ENCODE results near the gene CDH18. TPM values are rescaled to one million over a fixed set of nuclear protein-coding genes. Genes with fewer than 3 reads are reported as not detected.

The CDH18 gene
- total and polyA plus RNA-seq, 2 donors (not counting 3 experiments of a cell fraction or from before 2014, with no cell fraction given): 0.06 TPM; not detected in 1

DNA sequence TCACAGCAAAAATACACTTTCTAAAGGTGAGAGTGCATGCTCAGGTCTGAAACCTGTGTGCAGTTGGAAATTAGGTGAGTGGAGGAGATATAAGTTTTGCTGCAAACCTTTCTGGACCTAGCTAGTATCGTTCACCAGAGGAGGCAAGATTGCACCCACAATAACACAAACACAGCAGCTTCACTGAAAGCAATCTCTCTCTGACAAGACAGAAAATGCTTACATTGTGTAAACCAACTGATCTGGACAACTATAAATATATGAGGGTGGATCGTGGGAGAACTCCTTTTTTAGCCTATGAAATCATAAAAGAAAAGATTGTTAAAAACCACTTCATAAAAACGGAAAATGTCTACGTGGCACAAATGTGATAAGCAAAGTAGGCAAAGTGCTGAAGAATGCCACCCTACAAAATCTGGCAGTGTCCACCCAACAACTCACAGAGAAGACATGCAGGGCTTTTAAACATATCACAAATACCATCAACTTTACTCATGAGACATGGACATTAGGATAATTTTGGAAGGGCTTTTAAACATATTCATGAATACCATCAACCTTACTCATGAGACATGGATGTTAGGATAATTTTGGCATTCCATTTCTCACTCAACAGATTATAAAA is 134.3 kb downstream of the CDH18 start:
- BruUV-seq (replicated peaks): no TSS peak
- intact Hi-C loops (cut with micrococcal nuclease) (no loop called here), dilution Hi-C loops (cut with MboI; ENCODE audit: extremely low pct_ligation_motif_present, low sequenced_read_pairs) (no loop called here)
- Histone ChIP-seq H3K27ac (ENCODE audit: insufficient read depth, low read depth, low read length) (no peak overlapping the region), H3K9me1 (replicated peaks; ENCODE audit: control insufficient read depth, extremely low read depth, insufficient read depth, low read length) (no peaks in the 10 kb centered on the region), H3K79me2 (ENCODE audit: control insufficient read depth, insufficient read depth, low read length) (no peaks in the 10 kb centered on the region), H3K9ac (replicated peaks; ENCODE audit: extremely low read depth, insufficient read depth, low read length) (no peak overlapping the region), H3K4me1 (ENCODE audit: control insufficient read depth, extremely low read depth, insufficient read depth, low read length) (no peaks in the 10 kb centered on the region), H3K36me3 (ENCODE audit: control insufficient read depth in 2 of 2, extremely low read depth in 1 of 2, insufficient read depth in 2 of 2, low read length in 2 of 2) (no peaks in the 10 kb centered on the region), H3K9me3 (replicated peaks; ENCODE audit: control insufficient read depth, insufficient read depth, low read length) (no peaks in the 10 kb centered on the region), H2AFZ (ENCODE audit: low read depth, low read length) (no peak overlapping the region), H3K4me2 (ENCODE audit: insufficient read depth, low read length) (no peak overlapping the region), H4K20me1 (replicated peaks; ENCODE audit: control insufficient read depth, extremely low read depth, insufficient read depth, low read length) (no peaks in the 10 kb centered on the region), H3K27me3 (ENCODE audit: control insufficient read depth in 2 of 2, insufficient read depth in 2 of 2, low read length in 2 of 2) (no peaks in the 10 kb centered on the region), H3K4me3 (replicated peaks in 1 of 3; ENCODE audit: insufficient read depth in 1 of 3, low read depth in 1 of 3, low read length in 3 of 3) (no peak overlapping the region)
- ChIA-PET CTCF (no interaction called here), POLR2A (no interaction called here)
- FAIRE-seq (no peak), DNase-seq (ENCODE audit: low read depth, low spot score) (no peak)
- no peak for TF ChIP-seq MYC (IDR thresholded peaks at IDR 0.05; ENCODE audit: low read depth, low read length)
- TF ChIP-seq FOS (IDR thresholded peaks at IDR 0.05; ENCODE audit: borderline replicate concordance, insufficient read depth, low read length): no peak
- TF ChIP-seq POLR2AphosphoS5 (IDR thresholded peaks at IDR 0.05; ENCODE audit: insufficient read depth, low read depth, low read length): no peak
- TF ChIP-seq, protein P1, sequence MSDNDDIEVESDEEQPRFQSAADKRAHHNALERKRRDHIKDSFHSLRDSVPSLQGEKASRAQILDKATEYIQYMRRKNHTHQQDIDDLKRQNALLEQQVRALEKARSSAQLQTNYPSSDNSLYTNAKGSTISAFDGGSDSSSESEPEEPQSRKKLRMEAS (IDR thresholded peaks at IDR 0.05; ENCODE audit: insufficient read depth, insufficient read length): no peak
- TF ChIP-seq, protein P2, sequence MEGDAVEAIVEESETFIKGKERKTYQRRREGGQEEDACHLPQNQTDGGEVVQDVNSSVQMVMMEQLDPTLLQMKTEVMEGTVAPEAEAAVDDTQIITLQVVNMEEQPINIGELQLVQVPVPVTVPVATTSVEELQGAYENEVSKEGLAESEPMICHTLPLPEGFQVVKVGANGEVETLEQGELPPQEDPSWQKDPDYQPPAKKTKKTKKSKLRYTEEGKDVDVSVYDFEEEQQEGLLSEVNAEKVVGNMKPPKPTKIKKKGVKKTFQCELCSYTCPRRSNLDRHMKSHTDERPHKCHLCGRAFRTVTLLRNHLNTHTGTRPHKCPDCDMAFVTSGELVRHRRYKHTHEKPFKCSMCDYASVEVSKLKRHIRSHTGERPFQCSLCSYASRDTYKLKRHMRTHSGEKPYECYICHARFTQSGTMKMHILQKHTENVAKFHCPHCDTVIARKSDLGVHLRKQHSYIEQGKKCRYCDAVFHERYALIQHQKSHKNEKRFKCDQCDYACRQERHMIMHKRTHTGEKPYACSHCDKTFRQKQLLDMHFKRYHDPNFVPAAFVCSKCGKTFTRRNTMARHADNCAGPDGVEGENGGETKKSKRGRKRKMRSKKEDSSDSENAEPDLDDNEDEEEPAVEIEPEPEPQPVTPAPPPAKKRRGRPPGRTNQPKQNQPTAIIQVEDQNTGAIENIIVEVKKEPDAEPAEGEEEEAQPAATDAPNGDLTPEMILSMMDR (IDR thresholded peaks at IDR 0.05; ENCODE audit: extremely low read depth in 1 of 2, insufficient read depth in 1 of 2, low read depth in 1 of 2, low read length in 2 of 2): no peak
- TF ChIP-seq JUN (IDR thresholded peaks at IDR 0.05; ENCODE audit: borderline replicate concordance, insufficient read depth, insufficient read length, low read depth): no peak
- no peak for TF ChIP-seq GATA2 (IDR thresholded peaks at IDR 0.05; ENCODE audit: insufficient read depth, insufficient read length, low read depth, low read length)

Data from endothelial cell of umbilical vein (primary cell).